Activated CD8-positive, alpha-beta memory T cell treated with anti-CD3 and anti-CD28 coated beads for 4 hours (primary cell): ENCODE results near the gene N4BP2L2.
A peak's percentile ranks its signal among the peaks of the same experiment; 100 is the strongest.
"Not testable (repeated sequence)": the region's sequence is repeated elsewhere in the genome, so short reads cannot be mapped to it uniquely, and the experiment has no call there.

Experiments
- DNase-seq, 2 donors: peaks; one replicate each; pipeline ENCODE4 v3.0.0-alpha.2; 2020; ENCODE audit warnings: low read depth in 2 of 2

The N4BP2L2 gene

DNA sequence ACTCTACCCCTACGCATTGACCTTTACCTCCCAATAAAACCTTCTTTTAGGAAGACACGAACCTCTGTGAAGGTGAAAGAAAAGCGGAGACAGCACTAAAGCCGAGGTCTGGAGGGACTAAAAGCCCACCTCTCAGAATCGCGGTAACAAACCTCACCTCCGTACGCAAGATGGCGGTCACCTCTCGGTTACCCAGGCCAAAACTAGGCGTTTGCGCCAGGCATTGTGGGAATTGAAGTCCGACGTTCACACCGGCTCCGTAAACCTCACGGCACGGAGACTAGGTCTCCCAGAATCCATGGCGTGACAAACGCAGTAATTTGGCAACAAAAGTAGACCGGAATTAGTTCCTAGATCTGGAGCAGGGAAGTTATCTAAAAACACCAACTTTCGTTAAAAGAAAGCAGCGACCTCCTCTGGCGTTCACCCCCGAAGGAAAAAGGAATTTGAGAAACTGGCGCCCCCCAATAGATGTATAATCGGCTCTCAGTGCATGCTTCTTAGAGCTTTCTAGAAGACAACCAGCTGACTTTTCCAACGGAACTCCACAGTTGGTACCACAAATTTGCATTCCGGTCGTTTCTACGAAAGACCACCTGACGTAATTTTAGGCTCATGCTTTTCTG, at the start of gene N4BP2L2:
TSS of gene N4BP2L2 (minus strand) at position 175 of the 626 bp plus-strand sequence. CDS start 1,768 bp downstream, outside the sequence.
- peak; percentile 68 to 86 for DNase-seq

DNA sequence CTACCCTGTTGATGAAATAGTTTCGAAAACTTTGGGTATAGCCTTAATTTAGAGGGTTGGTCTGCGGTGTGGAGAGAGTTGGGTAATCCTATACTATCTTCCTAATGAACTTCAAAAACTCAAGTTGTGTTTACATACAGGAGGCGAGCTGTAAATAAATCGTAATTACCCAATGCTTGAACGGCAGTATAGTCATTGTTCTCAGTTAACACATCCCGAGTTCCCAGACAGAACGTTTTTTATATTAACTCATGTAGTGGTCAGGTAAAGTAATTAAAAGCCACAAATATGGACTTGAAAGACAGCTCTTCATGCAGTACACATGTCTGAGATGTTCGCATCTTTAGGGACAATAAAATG, 49.2 kb upstream of the N4BP2L2 start:
- no peak for DNase-seq

DNA sequence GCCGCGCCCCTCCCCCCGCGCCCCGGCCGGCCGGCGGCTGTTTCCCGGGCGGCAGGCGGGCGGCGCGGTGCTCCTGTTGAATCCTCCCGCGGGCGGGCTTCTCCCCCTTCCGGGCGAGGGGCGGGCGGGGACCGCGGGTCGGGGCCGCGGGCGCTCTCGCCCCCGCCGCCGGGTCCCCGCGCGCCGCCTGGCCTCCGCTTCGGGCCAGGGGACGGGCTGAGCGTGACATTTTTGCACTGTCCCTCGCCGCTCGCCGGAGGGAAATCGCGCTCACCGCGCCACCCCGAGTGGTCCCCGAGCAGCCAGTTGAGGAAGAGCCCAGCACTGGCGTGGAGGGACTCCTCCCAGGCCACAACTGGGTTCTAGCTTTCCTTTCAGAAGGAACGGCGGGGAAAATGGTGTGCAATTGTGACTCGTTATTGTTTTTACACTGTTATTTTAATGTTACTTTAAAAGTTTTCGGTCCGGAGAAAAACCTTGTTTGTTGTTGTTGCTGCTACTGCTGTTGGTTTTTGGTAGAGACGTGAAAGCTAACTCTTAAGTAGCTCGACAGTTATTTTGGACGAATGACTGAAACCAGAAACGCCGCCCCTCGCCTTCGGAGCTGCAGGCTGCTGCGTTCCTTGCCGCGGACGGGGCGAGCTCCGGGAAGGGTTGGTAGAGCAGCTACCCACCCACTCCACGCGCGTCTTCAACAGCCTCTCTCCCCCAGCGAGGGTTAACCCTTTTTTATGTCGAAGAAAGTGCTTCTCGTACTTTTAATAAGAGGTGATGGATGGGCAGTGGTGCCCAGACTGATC, 48.6 kb upstream of the N4BP2L2 start:
- DNase-seq, result peak; percentile 14 to 25

DNA sequence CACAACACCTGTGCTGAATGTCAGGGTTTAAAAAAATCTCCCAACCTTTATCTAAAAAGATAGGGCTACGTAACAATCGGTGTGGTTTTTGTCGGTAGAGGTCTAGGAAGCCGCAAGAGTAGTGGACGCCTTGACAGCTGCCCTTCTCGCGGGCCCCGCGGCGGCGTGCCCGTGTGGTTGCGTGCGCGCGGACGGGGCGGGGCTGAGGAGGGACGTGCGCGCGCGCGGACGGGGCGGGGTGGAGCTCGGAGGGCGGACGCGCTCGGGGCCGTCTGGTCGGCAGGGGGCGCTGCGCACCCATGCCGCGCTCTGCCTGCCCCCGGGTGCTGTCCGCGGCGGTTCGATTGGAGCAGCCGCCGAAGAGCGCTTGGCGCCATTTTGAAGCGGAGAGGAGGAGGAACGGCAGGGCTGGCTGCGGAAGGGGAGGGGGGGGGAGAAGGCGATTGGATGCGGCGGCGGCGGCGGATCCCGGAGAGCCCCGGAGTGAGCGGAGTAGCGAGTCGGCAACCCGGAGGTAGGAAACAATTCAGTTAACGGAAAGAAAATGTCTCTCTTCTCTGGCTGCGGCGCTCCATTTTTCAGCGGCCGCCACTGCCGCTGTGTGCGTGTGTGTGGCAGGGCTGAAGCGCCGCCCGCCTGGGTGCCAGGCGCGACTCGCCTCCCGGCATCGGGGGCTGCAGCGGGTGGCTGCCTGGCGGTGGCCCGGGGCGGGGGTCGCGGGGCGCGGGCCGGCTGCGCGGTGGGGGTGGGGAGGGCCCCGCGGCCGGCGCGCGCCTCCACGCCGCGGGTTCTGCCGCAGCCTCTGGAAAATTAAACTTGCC, 47.7 kb upstream of the N4BP2L2 start, which contains the start of gene PDS5B:
TSS of gene PDS5B (plus strand) at position 373 of the 821 bp plus-strand sequence. CDS start 62,321 bp downstream, outside the sequence.
- DNase-seq, result peak; percentile 84 to 87

DNA sequence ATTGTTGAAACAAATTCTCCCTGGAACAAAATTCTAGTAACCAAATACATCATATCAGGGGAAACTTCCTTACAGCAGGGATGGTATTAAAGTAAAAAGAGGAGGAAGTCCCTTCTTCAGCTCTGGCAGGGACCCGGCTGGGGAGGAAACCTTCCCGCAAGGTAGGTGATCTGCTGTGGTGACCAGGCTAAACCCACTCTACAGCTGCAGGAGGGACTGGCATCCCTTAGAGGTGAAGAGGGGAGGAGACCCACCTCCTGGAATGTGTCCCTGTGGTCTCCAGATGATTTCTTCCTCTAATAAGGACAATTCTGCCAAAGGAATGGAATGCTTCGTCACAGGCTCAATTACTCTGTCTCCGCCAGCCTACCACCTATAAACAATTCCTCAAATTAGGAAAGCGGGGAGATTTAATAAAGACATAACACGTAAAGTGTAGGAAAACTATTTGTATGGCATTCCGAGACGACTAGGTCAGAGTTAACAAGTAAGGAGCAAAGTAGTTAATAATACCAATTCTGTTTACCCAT, 47.0 kb upstream of the N4BP2L2 start:
- no peak for DNase-seq

DNA sequence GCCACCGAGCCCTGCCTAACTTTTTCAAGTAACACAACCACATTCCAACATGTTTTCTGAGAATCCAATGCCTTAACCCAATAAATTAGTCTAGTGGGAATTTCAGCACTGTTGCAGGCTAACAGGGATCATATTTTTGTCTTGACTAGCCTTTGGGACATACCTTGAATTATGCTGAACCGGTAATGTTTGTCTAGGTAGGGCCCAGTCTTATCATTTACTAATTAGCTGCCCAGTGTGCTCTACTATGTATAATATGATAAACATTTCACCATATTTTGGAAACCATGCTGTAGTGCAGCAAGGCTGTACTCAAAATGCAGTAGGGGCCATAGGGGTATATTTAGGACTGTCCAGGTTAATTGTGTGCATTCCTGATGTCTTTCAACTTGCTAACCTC, 44.4 kb upstream of the N4BP2L2 start:
- DNase-seq, result no peak

DNA sequence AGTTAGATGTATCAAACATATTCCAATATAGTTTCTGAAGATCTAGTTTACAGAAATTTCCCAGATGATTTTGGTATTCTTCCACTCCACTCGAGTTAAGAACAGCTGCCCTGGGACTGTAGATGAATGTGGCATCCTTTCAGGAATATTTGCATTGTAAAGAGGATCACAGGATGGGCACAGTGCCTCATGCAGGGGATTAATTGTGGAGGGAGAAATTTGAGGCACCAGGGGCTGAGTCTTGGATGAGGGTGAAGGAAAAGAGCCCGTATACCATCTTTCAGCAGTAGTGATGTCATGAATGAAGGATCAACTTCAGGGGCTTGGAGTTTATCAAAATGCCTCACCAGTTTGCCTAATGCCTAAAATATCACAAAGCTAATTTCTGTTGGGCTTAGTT, 43.7 kb upstream of the N4BP2L2 start:
- DNase-seq, result no peak

DNA sequence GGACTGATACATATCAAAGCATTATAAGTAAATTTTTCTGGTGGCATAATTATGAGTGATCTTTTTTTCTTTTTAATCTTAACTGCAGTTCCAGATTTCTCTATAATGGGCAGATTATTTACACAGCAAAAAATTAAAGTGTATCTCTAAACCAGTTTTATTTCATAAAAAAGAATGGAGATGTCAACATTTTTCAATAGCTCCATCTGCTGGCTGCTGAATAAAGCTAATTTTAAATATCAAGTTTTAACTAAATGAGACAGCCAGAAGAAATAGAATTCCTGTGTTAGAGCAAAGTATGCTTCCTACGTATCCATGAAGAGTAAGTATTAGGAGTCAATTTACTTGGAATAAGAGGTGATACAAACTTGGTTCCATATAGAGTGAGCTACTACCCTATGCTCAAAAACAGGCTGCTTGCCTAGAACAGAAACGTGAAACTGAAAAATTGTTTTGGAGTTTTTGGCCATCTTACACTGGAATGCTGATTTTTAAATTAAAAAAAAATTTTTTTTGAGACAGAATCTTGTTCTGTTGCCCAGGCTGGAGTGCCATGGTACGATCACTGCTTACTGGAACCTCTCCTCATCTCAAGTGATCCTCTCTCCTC, 42.7 kb upstream of the N4BP2L2 start:
- DNase-seq, result no peak

DNA sequence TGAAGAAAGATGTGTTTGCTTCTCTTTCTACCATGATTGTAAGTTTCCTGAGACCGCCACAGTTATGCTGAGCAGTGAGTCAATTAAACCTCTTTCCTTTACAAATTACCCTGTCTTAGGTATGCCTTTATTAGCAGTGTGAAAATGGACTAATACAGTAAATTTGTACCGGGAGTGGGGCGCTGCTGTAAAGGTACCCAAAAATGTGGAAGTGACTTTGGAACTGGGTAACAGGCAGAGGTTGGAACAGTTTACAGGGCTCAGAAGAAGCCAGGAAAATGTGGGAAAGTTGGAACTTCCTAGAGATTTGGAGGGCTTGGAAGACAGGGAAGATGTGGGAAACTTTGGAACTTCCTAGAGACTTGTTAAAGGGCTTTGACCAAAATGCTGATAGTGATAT, 38.4 kb upstream of the N4BP2L2 start:
- DNase-seq, result no peak

DNA sequence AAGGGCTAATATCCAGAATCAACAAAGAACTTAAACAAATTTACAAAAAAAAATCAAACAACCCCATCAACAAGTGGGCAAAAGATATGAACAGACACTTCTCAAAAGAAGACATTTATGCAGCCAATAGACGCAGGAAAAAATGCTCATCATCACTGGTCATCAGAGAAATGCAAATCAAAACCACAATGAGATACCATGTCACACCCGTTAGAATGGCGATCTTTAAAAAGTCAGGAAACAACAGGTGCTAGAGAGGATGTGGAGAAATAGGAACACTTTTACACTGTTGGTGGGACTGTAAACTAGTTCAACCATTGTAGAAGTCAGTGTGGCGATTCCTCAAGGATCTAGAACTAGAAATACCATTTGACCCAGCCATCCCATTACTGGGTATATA, 37.1 kb upstream of the N4BP2L2 start:
- DNase-seq, result not testable (repeated sequence)

DNA sequence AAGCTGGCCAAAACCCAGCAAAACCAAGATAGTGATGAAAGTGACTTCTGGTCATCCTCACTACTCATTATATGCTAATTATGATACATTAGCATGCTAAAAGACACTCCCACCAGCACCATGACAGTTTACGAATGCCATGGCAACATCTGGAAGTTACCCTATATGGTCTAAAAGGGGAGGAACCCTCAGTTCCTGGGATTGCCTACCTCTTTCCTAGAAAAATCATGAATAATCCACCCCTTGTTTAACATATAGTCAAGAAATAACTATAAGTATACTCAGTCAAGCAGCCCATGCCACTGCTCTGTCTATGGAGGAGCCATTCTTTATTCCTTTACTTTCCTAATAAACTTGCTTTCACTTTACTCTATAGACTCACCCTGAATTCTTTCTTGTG, 22.2 kb upstream of the N4BP2L2 start:
- not testable (repeated sequence) for DNase-seq

DNA sequence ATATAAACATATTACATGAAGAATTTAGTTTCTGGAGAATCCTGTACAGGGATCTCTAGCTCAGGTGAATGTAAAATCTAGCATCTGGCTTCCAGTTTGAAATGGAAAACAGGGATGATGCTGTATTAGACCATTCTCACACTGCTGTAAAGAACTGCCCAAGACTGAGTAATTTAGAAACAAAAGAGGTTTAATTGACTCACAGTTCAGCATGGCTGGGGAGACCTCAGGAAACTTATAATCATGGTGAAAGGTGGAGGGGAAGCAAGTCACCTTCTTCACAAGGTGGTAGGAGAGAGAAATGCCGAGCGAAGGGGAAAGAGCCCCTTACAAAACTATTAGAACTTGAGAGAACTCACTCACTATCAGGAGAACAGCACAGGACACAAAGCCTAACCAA, 17.0 kb upstream of the N4BP2L2 start:
- no peak for DNase-seq

DNA sequence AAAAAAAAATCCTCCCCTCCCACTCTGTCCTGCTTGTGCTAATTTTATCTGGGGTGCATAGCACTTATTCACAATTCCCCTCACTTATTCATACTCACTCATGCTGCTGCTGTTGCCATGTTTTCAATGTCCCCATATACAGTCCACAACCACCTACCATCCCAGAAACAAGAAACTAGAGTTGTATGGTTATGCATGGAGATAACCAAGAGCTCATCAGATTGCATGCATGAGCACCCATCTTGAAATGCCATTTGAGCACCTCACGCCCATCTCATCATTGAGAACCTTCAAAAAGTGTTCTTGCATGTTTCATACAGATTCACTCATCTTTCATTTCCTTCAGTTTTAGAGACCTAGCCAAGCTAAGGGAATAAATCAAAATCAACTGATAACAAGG, 15.1 kb upstream of the N4BP2L2 start:
- DNase-seq, result no peak

DNA sequence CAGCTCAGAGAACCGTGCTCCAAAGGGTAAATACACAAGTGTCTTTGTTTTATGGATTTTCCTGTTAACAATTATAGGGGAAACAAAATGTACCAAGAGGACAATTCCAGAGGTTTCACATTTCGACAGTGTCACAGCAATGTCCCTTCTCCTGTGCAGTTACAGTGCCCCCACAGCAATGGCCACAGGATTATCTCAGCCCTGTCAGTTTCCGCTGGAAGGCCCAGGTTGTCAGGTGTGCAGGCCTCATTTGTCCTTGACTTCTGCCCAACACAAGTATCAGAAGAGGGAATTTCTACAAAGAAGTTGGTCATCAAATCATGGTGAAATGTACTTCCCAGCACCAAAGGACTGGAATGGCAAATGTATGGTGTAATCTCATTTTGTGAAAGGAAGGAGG, 11.2 kb upstream of the N4BP2L2 start:
- DNase-seq, result no peak

DNA sequence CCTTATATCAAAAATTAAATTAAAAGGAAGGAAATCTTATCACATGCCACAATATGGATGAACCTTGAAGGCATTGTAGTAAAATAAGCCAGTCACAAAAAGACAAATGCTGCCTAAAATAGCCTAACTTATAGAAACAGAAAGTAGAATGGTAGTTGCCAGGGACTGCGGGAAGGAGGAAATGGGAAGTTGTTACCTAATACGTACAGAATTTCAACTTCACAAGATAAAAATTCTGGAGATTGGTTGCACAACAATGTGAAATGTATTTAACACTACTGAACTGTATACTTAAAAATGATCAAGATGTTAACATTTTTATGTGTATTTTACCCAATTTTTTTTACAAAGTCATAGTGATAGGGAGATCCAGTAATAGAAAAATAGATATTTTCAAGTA, 10.2 kb upstream of the N4BP2L2 start:
- no peak for DNase-seq

DNA sequence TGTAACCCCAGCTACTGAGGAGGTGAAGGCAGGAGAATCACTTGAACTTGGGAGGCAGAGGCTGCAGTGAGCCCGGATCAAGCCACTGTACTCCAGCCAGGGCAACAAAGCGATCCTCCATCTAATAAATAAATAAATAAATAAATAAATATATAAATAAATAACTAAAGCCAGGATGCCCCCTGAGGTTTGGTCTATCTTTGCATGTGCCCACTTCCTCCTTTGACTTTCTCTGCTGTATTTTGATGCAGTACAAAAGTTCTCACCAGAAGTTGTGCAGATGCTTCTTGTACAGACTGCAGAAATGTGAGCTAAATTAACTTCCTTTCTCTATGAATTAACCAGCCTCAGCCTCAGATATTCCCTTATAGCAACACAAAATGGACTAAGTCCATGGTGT, 6.5 kb upstream of the N4BP2L2 start:
- DNase-seq, result no peak

DNA sequence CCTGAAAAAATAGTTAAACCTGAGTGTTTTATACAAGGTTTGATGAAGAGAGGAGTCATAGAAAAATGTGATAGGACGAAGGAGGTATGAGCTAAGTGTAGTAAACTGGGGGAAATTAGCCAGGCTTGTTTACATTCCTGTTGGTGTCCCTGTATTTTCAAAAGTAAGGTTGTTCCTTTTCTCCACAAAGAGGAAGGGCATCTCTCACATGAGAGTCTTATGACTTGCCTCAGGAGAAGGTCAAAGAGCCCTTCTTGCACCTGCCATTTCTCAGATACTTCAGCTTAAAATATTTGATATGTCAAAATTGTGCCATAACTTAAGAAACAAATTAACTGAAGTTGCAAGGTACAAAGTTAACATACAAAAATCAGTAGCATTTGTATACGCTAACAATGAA, 3.6 kb upstream of the N4BP2L2 start:
- DNase-seq, result no peak

DNA sequence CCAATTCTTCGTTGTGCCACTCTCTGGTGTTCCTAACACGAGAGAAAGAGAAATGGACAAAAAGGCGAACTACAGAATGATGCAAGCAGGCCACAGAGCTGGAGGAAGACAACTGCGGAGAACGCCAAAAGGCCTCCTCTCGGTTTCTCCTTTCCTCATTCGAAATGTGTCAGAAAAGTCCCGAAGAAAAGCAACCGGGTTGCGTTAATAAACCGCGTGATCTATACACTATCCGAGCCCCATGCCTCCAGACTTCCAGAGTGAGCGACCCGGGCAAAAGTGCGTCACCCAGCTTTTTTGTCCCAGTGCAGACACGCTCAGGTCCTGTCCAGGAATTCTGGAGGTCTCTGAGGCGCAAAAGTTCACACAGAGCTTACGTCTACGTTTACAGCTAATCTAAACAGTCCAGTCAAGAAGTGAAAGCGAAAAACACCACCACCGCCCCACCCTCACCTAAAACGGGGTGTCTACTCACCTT, 413 bp downstream of the N4BP2L2 start:
- peak in 1 of 2 donors; percentile 1 for DNase-seq

DNA sequence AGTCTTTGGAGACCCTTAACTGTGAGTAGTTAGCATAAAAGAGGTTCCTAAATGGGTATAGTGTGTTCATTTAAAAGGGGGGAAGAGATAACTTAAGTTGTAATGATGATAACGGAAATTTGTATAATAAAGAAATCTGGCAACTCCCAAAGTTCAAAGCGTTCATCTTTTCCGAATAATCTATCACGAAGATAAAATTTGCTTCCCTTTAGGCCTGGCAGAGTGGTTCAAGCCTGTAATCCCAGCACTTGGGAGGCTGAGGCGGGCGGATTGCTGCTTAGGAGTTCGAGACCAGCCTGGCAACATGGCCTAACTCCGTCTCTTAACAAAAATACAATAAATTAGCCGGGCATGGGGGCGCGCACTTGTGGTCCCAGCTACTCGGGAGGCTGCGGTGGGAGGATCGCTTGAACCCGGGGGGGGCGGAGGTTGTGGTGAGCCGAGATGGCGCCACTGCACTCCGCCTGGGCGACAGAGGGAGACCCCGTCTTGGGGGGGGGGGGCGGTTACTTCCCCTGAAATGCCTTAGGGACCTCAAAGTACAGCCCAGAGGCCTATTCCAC, 934 bp downstream of the N4BP2L2 start:
- DNase-seq, result peak in 1 of 2 donors; percentile 12

DNA sequence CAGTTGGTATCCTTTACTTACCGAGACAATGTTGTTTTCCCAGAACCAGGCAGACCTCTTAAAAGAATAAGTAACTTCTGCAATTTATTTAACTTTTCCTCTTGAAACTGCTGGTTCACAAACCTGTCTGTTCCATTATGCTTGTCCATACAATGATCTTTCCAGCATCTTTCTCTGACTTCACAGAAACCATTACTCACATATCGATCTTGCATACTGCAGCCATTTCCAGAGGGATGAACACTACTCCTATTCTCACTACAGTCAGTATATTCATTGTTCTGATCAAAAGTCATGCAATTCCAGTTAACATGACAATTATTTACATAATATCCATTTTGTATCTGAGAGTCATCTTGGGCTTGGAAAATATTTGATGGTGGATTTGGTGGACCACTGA, 2.8 kb downstream of the N4BP2L2 start:
- no peak for DNase-seq

DNA sequence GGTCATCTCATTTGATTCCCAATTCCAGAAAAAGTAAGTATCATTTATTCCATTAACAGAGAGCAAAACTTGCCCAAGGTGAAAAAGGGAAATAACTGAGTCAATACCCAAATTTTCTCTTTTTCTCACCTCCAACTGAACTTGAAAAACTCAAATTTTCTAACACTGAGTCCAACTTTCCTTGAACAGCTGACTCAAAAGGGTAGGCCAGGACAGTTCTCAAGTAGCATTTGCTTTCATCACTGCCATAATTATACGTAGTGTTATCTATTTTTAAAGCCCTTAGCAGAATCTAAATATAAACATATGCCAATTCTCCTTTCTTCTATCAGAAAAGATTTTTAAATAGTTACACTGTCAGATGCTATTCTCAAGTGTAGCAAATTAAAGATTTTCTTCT, 3.5 kb downstream of the N4BP2L2 start:
- DNase-seq, result no peak
